Skin of body (tissue), 2 donors: ENCODE measurements around the gene GNB3. TPM values are rescaled to one million over a fixed set of nuclear protein-coding genes. Genes with fewer than 3 reads are reported as not detected.

Experiments used
- DNase-seq: peaks from one replicate; lab custom pipeline; 2025; lab: John Stamatoyannopoulos, UW
- total RNA-seq: library from RNA; depleted of rRNA; stranded (reverse); fragments of >200 nt; gene quantifications from one replicate; pipeline ENCODE4 v1.2.3, GENCODE V29; 2014

Gene GNB3
- total RNA-seq, 1 donor from 2014 or later, result 2.2 TPM

GRCh38 chr12:6836851-6837250, 3.9 kb upstream of the GNB3 start:
- DNase-seq, result no peak

GRCh38 chr12:6837370-6838060, 3.2 kb upstream of the GNB3 start:
- no peak for DNase-seq

- DNase-seq, result no peak
Measured at GRCh38 chr12:6838854-6839253, 1.9 kb upstream of the GNB3 start.

GRCh38 chr12:6839482-6840201, 1.1 kb upstream of the GNB3 start:
- DNase-seq, result no peak

- no peak for DNase-seq
Measured at GRCh38 chr12:6840330-6840729, 395 bp upstream of the GNB3 start.

GRCh38 chr12:6842075-6842474, 1.4 kb downstream of the GNB3 start:
- DNase-seq, result no peak

GRCh38 chr12:6843118-6843902, 2.6 kb downstream of the GNB3 start:
- DNase-seq, result no peak

GRCh38 chr12:6845395-6845794, 4.7 kb downstream of the GNB3 start:
- DNase-seq, result no peak

GRCh38 chr12:6846316-6846869, 5.7 kb downstream of the GNB3 start:
- DNase-seq, result no peak

- no peak for DNase-seq
Measured at GRCh38 chr12:6847676-6848075, 7.0 kb downstream of the GNB3 start.

- no peak for DNase-seq
Measured at GRCh38 chr12:6849427-6849826, 8.7 kb downstream of the GNB3 start.

- no peak for DNase-seq
Measured at GRCh38 chr12:6849976-6850560, 9.3 kb downstream of the GNB3 start.

GRCh38 chr12:6850796-6851152, 10.0 kb downstream of the GNB3 start:
- no peak for DNase-seq

- DNase-seq, result peak; percentile 98
Measured at GRCh38 chr12:6851153-6851920, 10.6 kb downstream of the GNB3 start, which contains the start of gene CDCA3. CDCA3 (minus strand) TSS chr12:6851286; CDS start chr12:6850952, 334 bp downstream.

- peak; percentile 100 for DNase-seq
Measured at GRCh38 chr12:6851921-6852650, 11.4 kb downstream of the GNB3 start, which contains the start of gene USP5. USP5 (plus strand) TSS chr12:6852150; CDS start chr12:6852180, 30 bp downstream.

GRCh38 chr12:6852651-6853354, 12.1 kb downstream of the GNB3 start:
- peak; percentile 34 for DNase-seq

- no peak for DNase-seq
Measured at GRCh38 chr12:6853626-6854025, 12.9 kb downstream of the GNB3 start.

GRCh38 chr12:6854036-6854435, 13.3 kb downstream of the GNB3 start:
- no peak for DNase-seq

GRCh38 chr12:6855322-6855721, 14.6 kb downstream of the GNB3 start:
- no peak for DNase-seq
